ENCODE measurements around the gene ARHGAP44.
A peak's percentile ranks its signal among the peaks of the same experiment; 100 is the strongest.

Gene ARHGAP44

GRCh38 chr17:12996357-12996756 lies 207.1 kb downstream of the ARHGAP44 start:
- DNase-seq: no peak

- DNase-seq: no peak
Observed at GRCh38 chr17:12996941-12997340, 207.6 kb downstream of the ARHGAP44 start.

GRCh38 chr17:12998461-12998860 lies 209.2 kb downstream of the ARHGAP44 start:
- DNase-seq: no peak

GRCh38 chr17:12998874-12999273 lies 209.6 kb downstream of the ARHGAP44 start:
- no peak for DNase-seq

- DNase-seq: no peak
Observed at GRCh38 chr17:13000561-13000960, 211.3 kb downstream of the ARHGAP44 start.

- no peak for DNase-seq
Observed at GRCh38 chr17:13001991-13002615, 212.8 kb downstream of the ARHGAP44 start.

- peak; percentile 34 for DNase-seq
Observed at GRCh38 chr17:13002761-13003453, 213.6 kb downstream of the ARHGAP44 start.

GRCh38 chr17:13003454-13003851 lies 214.2 kb downstream of the ARHGAP44 start:
- no peak for DNase-seq

- no peak for DNase-seq
Observed at GRCh38 chr17:13003927-13004326, 214.6 kb downstream of the ARHGAP44 start.

GRCh38 chr17:13004336-13004735 lies 215.0 kb downstream of the ARHGAP44 start:
- DNase-seq: no peak

- no peak for DNase-seq
Observed at GRCh38 chr17:13005530-13005929, 216.2 kb downstream of the ARHGAP44 start.

- DNase-seq: no peak
Observed at GRCh38 chr17:13008461-13008860, 219.2 kb downstream of the ARHGAP44 start.

GRCh38 chr17:13010959-13011358 lies 221.7 kb downstream of the ARHGAP44 start:
- DNase-seq: no peak

- no peak for DNase-seq
Observed at GRCh38 chr17:13014801-13015200, 225.5 kb downstream of the ARHGAP44 start.

- DNase-seq: no peak
Observed at GRCh38 chr17:13016881-13017654, 227.8 kb downstream of the ARHGAP44 start.

- peak; percentile 95 for DNase-seq
Observed at GRCh38 chr17:13017655-13018459, 228.6 kb downstream of the ARHGAP44 start, which contains the start of gene ELAC2. TSS of gene ELAC2 (minus strand) at chr17:13018027. CDS start at chr17:13017947, 80 bp downstream.

GRCh38 chr17:13024016-13024415 lies 234.7 kb downstream of the ARHGAP44 start:
- DNase-seq: no peak

GRCh38 chr17:13024526-13025257 lies 235.4 kb downstream of the ARHGAP44 start:
- peak; percentile 56 for DNase-seq

GRCh38 chr17:13025258-13025627 lies 235.9 kb downstream of the ARHGAP44 start:
- no peak for DNase-seq

- DNase-seq: no peak
Observed at GRCh38 chr17:13025687-13026086, 236.4 kb downstream of the ARHGAP44 start.

- DNase-seq: no peak
Observed at GRCh38 chr17:13027246-13027645, 237.9 kb downstream of the ARHGAP44 start.

GRCh38 chr17:13029340-13029739 lies 240.0 kb downstream of the ARHGAP44 start:
- no peak for DNase-seq
